Activated CD4-positive, alpha-beta T cell treated with anti-CD3 and anti-CD28 coated beads, Interleukin-2, amount 50 U/mL, for 4 hours (primary cell): Measurements from ENCODE around the gene LIPK.
"Not testable (repeated sequence)": the region's sequence is repeated elsewhere in the genome, so short reads cannot be mapped to it uniquely, and the experiment has no call there.

ENCODE experiments used
- DNase-seq, 2 experiments: peaks; one replicate each; pipeline ENCODE4 v3.0.0-alpha.2; 2020

The LIPK gene

DNA sequence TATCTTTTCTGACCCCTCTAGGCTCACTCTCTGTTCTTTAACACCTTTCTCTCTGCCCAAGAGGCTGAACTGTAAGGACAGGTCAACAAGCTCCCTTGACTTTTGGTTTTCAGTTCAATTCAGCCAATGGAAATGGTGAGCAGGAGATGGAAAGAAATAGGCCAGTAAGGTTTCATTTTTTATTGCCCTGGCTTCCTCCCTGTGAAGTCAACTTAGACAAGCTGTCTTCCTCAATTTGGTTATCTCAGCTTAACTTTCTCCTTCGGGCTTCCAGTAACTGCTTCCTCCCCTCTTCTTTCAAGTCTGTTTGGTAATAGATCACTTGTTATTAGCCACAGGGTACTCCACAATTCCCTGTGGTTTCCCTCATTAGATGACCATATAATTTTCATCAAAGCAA is 19.7 kb downstream of the LIPK start:
- DNase-seq = no peak

DNA sequence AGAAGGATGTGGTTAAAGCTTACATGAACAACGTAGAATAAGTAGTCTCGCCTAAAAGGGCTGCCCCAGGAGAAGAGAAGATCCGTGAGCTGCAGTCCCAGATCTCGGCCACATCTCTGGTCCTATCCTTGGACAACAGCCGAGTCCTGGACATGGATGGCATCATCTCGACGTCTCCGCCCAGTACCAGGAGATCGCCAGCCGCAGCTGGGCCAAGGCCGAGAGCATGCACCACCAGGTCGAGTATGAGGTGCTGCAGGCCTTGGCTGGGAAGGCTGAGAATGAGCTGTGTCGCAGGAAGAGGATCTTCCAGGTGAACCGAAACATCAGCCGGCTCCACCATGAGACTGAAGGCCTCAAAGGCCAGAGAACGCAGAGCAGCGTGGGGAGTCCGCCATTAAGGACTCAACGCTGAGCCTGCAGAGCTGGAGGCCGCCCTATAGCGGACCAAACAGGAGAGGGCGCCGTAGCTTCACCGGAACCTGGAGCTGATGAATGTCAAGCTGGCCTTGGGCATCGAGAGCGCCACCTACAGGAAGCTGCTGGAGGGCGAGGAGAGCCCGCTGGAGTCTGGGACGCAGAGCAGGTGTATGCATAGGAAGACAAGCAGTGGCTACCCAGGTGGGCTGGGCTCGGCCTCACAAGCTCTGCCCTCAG is 22.2 kb downstream of the LIPK start:
- no peak for DNase-seq

DNA sequence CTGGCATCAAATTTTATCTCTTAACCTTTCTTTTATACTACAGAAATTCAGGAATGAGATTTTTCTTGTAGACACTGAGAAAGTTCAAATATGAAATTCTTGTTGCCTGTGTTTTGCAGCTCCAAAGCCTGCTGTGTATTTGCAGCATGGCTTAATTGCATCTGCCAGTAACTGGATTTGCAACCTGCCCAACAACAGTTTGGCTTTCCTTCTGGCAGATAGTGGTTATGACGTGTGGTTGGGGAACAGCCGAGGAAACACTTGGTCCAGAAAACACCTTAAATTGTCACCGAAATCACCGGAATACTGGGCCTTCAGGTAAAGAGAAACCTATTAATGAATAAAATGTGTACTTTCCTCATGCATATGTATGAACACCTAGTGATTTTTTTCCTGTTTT is 24.8 kb downstream of the LIPK start:
- DNase-seq = no peak

DNA sequence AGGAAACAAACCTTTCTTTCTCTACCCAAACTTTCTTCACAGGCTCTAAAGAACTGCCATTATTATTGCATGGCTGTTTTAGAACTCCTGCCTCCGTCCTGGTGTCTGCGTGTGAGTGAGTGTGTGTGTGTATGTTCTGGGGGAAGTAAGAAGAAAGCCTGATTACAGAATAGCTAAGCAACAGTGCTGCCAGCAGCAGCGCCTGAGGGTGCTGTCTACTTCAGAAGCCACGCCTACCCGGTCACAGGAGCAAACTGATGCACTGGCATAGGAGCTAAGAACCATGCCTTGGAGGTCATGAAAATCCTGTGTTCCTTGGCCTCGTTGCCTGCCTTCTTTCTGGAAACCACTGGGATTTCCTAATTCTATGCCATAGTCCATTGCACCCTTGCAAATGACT is 25.2 kb downstream of the LIPK start:
- no peak for DNase-seq

DNA sequence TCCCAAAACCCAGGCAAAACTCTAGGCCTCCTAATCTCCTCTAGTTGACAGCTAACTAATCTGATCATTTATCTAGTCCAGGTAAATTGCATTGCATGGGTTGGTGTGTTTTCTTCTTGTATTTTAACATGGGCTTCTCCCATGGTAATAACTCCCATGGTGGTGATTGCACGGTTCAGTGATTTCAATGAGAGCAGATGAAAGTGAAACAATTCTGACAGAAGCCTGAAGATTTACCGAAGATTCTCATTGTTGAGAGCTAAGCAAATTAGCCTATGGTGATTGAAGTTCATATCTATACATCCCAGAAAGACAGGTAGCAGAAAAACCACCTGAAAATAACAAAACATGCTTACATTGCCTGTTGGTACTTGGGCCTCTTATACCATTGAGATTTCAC is 27.2 kb downstream of the LIPK start:
- DNase-seq = no peak

DNA sequence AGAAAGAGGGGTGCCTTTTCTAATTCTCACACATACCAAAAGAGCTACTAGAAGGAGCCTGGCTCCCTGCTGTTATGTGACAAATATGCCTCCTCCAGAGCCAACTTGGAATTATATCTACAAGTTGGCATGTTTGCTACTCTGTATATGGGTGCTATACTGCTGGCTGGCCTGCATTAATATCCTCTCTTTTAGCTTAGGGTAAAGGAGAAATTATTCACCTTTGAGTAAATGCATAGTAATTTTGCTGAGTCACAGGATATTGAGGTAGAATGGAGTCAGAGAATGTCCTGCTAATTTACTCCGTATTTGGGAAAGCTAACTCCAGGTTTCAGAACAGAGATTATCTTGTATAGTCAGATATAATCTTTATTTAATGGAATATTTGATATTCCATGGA is 29.6 kb downstream of the LIPK start:
- DNase-seq = no peak

DNA sequence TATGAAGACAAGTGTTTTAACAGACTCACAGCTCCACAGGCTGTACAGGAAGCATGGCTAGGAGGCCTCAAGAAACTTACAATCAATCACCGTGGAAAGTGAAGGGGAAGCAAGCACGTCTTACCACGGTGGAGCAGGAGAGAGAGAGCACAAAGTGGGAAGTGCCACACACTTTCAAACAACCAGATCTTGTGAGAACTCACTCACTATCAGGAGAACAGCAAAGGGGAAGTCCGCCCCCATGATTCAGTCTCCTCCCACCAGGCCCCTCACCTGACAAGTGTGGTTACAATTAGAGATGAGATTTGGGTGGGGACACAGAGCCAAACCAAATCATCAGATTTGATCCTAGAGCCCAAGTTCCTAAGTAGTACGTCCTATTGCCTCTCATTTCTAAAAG is 35.9 kb downstream of the LIPK start:
- not testable (repeated sequence) for DNase-seq

DNA sequence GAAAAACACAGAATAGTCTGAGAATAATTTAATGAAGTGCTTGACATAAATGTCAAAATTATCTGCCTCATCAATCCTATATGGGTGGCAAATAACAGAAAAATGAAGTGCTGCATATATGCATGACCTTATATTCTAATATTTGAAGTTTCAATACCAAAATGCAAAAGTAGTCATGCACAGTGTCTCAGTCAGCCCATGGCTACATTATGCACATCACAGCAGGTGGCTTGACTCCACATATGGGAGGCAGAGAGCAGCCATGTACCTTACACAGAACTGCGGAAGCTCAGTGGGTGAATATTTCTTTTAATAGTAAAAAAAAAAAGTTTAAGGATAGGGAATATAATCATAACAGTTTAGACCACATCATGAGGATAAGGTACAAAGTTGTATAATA is 36.4 kb downstream of the LIPK start:
- DNase-seq = no peak

DNA sequence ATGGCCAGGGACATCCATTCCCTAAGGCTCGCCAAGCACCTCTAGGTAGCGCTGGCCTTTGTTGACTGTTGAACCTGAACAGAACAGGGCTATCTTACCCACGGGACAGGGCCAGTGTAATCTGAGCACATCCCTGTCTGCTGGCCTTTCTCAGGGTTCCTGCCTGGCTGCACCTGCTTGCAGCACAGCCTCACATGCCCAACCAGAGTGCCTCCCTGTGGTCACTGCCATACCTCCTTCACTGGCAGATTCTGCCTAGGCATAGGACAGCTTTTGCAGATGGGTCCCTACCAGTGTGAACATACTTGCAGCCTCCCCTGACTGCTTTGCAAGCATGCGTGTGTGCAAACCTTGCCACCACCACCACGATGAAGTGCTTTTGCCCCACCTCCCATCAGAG is 38.0 kb downstream of the LIPK start:
- DNase-seq = no peak

DNA sequence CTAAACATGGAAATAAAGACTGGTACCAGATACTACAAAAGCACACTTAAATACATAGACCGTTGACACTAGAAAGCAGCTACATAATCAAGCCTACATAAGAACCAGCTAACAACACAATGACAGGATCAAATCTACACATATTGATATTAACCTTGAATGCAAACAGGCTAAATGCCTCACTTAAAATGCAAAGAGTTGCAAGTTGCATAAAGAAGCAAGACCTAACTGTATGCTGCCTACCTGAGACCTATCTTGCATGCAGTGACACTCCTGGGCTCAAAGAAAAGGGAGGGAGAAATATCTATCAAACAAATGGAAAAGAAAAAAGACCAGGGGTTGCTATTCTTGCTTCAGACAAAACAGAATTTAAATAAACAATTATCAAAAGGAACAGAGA is 39.6 kb downstream of the LIPK start:
- DNase-seq = no peak

DNA sequence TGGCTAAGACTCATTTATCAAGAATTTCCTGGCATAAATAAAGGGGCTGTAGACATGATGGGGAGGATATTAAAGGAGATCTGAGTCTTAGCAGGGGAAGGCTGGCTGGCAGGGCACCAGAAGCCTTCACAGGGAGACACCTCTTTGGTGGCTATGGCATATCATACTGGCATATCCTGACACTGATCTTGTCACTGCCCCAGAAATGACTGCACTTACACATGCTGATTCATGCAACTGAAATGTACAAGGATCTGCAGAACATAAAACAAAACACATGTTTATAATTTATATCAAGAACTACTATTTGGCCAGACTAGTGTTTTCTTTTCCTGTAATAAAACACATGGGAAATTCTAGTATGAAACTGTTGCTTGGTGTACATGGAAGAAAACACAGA is 48.2 kb downstream of the LIPK start:
- no peak for DNase-seq

DNA sequence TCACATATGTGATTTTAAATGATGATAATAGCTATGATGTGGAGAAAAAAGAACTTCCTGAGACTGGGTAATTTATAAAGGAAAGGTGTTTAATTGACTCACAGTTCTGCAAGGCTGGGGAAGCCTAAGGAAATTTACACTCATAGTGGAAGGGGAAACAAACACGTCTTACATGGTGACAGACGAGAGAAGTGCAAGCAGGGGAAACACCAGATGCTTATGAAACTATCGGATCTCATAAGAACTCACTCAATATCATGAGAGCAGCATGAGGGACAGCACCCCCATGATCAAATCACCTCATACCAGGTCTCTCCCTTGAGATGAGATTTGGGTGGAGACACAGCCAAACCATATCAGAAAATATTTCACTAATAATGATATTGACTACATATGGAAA is 49.7 kb downstream of the LIPK start:
- no peak for DNase-seq

DNA sequence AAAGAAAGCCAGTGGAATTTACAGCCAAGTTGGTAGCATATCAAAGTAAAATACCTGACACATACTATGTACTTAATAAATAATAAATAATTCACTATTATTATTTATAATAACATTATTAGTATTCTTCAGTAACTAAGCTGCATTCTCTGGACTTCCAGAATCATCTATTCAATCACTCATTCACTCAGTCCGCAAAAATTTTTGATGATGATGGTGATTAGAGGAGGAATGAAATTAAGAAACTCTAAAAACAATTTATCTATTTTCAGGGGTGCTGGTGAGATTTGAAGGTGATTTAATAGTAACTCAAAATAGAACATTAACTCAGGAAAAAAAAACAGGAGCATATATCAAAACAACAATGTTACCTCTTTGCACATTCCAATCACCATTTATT is 50.6 kb downstream of the LIPK start:
- no peak for DNase-seq

DNA sequence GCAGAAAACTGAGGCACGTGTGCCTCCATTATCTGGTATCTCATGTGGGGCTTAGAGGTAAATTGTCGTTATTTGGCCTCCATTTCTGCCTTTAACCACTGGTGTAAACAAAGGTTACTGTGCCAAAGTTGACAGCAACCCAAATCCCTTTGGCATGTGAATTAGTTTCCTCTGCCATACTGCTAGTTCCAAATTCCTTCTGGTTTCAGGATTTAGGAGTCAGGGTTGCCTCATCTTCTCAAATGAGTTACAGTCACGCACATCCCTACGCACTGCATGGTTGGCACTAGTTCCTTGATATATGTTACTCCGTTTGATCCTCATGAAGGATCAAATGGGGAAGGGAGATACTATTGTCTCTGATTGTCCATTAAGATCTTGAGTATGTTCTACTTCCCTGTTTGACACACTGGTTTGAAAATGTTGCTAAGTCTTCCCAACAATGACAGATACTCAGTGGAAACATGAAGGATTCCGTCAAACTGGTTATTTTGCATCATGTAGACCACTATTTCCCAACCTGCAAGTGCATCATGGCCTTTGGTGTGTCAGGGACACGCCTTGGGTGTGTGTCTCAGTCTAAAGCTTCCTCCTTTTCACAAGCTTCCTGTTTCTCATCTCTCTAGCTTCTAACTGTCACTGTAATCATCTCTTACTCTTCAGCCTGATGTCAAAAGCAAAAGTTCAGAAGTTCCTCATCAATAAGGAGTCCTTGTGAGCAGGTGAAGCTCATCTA is 53.5 kb downstream of the LIPK start, which contains the start of gene LIPN:
Gene LIPN (plus strand): TSS at position 655 of the 736 bp plus-strand sequence. CDS start 1,386 bp downstream, outside the sequence.
- DNase-seq = no peak

DNA sequence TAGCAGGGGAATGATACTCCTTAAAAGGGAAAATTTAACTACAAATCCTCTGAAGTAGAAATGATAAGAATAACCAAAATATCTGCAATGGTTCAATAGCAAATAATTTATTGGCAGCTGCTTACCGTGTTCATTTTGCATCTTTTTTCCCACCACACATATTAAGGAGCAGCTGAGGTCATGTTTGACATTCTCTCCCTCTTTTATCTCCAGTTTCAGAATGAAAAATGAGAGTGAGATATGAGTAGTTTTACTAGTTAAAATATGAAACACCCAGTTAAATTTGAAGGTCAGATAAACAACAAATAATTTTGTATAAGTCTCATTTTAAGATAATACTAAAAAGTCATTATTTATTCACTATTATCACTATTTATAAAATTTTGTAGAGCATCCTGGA is 56.9 kb downstream of the LIPK start:
- DNase-seq = no peak

DNA sequence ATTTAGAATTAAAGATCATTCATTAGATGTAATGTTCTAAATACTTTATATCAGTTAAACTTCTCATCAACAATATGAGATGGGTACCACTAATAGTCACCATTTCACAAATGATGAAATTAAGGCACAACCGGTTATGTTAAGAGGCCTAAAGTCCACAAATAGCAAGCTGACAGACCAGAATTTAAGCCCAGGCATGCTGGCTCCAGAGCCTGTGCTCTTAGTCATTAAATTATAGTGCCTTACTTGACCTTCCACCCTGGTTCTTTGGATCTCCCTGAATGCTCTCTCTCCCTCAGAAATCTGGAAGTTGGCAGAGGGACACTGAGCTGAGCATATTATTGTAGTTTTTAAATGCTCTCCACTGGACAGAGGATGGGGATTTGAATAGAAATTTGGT is 57.4 kb downstream of the LIPK start:
- DNase-seq = no peak

DNA sequence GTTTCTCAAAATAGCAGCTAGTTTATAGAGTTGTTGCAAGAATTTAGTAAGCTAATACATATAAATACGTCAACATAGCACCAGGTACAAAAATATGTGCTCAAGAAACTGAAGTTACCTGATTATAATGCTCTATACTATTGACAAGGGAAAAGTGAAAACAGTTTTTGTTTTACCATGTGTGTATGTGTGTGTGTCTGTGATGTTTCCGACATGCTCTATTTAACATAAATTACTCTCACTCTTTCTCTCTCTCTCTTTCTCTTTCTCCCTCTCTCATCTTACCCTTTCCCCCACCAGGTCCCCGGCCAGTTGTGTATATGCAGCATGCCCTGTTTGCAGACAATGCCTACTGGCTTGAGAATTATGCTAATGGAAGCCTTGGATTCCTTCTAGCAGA is 58.1 kb downstream of the LIPK start:
- no peak for DNase-seq

DNA sequence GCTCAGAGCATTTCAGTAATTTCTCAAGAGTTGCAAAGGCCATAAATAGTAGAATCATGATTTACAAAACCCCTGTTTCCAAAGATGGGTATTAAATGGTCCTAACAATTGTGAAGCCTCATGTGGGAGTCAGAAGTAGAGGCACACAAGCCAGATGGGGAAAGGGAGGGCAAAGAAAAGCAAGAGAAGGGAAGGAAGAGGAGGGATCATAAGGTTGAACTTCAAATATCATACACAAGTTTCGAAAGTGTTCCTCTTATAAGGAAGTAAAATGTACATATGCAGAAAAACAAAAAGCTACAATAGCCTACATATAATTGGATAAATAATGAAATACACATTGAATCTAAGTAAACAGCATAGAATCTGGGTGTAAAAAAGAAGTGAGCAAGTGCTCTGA is 59.8 kb downstream of the LIPK start:
- DNase-seq = no peak

DNA sequence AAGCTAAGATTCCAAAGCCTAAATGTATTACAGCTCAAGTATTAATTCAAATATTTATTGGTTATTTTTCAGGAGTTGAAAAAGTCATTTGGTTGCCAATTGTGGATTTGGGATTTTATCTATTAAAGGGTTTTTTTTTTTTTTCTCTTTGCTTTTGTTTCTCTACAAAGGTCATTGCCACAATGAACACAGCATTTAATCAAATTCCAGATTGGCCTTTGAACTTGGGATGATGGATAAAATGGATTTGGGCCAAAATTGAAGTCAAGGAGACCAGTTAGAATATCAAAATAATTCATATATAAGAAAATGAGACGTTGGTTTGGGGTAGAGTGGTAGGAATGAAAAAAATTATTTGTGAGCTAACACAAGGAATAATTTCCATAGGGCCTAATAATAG is 63.3 kb downstream of the LIPK start:
- DNase-seq = no peak

DNA sequence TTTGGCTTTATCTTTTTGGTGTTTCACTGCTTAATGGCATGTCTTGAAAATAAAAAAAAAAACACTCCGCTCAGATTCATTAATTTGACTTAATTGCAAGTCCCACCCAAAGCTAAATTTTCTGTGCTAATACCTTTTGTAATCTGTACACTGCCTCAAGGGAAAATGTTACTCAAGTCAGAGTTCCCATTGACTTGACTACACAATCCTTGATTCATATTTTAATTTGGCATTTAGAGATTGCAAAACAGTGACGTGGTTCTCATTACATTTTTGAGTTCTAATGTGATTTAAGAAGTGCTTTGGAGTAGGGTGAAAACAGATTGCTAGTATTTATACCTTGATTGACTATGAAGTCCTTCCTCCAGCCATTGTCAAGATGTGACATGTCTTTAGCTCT is 75.2 kb downstream of the LIPK start:
- DNase-seq = no peak

DNA sequence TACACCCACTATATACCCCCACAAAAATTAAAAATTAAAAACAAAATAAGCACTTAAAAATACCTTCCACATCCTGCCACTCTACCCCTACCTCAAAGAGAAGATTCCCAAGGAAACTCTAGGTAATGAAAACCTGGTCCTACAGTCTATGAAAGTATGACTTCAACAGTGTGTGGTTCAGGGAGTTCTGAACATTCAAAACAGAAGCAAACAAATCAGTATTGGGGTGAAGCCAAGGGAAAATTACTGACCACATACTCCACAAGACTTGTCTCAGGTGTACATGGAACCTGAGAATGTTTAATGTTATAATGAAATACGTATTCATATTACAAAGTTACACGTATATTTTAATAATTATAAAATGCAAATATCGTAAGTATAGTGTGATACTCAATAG is 76.2 kb downstream of the LIPK start:
- DNase-seq = no peak

DNA sequence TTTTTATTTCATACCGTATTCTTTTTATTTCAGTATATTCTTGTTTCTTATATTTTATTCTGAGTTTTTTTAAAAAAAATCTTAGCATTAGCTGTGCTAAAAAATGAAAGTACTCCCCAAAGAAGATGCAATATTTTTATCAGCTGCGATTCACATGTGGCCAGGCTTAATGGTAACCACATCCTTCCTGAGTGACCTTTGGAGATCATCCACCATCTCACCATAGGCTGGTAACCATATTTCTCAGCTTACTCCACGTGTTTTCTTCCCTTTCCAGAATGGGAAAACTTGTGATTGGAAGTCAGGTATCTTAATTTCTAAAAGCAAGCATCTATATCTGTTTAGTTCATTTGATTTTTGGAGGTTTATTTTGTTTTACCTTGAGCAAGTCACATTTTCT is 77.7 kb downstream of the LIPK start:
- no peak for DNase-seq

DNA sequence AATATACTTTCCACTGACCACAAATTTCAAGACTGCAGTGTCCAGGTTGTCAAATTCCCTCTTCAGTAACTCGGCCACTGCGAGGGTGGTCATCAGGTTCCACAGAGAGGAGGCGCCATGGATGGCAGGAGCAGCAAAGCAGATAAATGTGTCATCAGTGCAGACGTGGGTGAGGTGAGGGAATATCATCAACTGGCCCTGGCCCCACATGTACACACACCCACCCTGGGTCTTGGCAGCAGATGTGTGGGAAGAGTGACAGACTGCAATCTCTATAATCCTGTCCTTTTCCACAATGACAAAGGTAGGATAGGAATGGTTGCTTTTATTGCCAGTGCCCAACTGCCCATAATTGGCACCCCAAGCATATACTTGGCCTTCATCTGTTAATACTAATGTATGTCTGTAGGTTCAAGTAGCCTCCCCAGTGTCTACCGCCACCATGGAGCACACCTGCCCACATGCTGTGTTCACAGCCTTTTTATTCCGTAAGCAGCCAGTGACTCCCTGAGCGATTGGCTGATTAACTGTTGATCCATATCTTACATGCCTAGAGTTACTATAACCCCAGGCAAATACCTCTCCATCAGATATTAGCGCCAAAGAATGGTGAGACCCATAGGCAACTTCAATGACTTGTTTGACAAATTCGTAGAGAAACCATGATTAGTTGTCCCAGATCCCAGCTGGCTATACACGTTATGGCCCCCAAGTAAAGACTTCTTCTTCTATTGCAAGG is 80.2 kb downstream of the LIPK start:
- no peak for DNase-seq

DNA sequence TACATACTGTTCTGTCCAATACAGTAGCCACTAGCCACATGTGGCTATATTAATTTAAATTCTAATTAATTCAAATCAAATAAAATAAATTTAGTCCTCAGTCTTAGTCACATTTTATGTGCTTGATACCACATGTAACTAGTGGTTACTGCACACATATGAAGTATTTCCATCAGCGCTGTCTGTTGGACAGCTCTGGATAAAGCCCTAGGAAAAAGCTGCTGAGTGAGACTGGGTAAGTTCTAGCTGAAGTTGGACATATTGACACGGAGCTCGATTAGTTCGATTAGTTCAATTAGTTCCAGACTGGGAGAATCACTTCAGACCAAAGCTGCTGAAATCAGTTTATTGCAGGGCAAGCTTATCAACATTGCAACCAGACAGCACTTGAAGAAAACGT is 81.4 kb downstream of the LIPK start:
- DNase-seq = no peak
